ENCODE results near the gene PALM.

GRCh38 chr19:749811-750210 lies 41.1 kb downstream of the PALM start:
- TF ChIP-seq ZNF174 (CRISPR knock-in tag; IDR thresholded peaks at IDR 0.05): no peak
- TF ChIP-seq SREBF2 (CRISPR knock-in tag; IDR thresholded peaks at IDR 0.05): no peak
- TF ChIP-seq E2F3 (CRISPR knock-in tag; IDR thresholded peaks at IDR 0.05): no peak
- TF ChIP-seq POLR2A (conservative IDR thresholded peaks at IDR 0.05): no peak
- TF ChIP-seq ELF4 (CRISPR knock-in tag; IDR thresholded peaks at IDR 0.05): no peak
- TF ChIP-seq SRSF1 (IDR thresholded peaks at IDR 0.05; ENCODE audit: low read depth, low read length): no peak

Measured in K562 (cell line).